Ecto neural progenitor cell (in vitro differentiated cells): ENCODE data around the gene FN1.
A peak's percentile ranks its signal among the peaks of the same experiment; 100 is the strongest.

Source experiments
- DNase-seq: peaks from one replicate; pipeline ENCODE4 v3.0.0-alpha.2; 2018; ENCODE audit warnings: low spot score

The FN1 gene

DNA sequence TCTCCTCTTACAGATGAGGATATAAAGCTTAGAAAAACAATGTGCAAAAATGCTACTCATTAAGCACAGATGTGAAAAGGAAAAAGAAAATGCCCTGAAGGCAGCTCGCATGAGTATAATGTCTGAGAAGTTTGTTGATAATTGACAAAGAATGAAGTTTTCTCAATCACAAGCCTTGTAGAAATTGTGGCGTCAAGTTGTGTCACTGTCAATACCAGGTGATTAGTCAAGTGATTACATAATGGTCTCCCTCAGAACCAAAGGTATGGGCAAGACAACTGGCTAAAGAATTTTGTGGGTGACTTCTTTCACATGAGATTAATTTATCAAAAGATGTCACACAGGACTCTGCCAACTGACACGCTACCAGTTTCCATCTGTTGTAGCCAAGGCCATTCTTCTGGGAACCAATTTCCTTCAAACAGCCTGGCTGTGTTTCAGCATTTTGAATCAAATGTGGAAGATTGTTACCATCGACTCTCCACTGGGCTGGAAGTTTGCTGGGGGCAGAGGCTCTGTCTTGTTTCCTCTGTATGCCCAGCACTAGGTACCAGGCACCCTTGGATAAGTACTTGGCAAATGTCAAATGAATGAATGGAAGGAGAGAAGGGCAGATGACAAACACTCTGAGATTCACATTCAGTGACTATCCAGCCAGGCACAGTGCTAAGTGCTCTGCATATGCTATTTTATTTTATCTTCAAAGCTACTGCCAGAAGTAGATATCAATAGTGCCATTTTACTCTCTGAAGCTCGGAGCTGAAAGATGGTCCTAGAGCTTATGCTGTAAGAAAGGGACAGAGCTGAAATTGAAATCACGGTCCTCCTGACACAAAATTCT, 5.9 kb upstream of the FN1 start:
- no peak for DNase-seq

DNA sequence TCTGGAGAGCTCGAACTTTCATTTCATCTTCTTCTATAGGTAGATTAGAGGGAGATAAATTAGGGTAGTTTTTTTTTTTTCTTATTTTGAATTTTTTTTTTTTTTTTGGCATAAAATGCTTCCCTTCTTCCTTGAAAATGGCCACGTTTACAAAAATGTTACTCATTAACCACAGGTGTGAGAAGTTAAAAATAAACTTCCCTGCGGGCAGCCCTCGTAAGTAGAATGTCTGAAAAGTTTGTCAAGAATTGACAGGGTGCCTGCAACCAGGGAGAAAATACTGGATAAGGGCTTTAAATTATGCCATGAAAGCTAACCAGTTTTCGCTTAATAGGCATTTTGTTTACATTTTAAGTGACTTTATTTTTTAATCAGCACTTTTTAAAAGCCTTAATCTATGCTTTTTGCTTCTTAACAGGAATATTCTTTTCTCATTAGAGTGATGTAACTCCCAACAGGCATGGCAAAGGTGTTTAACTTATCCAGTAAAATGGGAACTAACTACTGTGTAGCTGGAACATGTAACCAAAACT, 4.2 kb upstream of the FN1 start:
- no peak for DNase-seq

DNA sequence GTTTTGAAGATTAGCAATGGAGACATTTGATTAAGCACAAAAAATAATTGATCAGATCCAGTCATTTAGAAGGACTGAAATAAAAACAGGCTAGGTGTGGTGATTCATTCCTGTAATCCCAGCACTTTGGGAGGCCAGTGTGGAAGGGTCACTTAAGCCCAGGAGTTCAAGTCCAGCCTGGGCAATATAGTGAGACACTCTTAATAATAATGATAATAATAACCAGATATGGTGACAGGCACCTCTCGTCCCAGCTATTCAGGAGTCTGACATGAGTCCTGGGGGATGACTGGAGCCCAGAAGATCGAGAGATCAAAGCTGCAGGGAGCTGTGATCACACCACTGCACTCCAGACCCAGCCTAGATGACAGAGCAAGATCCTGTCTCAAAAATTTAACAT, 3.5 kb upstream of the FN1 start:
- DNase-seq, result no peak

DNA sequence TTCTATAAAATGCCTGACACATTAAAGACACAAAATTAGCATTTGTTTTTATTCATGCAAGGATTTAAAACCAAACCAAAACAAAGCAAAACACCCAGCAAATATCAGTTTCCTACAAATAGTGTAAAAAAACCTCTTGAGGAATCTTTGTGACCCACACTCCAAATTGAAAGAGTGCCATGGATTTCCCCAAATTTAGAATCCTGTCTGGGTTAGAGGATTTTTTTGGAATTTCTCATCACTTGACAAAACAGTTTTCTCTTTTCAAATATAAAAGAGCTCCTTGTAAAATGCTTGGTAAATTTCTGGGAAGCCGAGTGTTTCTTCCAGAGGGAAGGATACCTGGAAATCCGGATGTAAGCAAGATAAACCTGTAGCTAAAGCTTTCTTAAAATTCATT, 1.7 kb upstream of the FN1 start:
- no peak for DNase-seq

DNA sequence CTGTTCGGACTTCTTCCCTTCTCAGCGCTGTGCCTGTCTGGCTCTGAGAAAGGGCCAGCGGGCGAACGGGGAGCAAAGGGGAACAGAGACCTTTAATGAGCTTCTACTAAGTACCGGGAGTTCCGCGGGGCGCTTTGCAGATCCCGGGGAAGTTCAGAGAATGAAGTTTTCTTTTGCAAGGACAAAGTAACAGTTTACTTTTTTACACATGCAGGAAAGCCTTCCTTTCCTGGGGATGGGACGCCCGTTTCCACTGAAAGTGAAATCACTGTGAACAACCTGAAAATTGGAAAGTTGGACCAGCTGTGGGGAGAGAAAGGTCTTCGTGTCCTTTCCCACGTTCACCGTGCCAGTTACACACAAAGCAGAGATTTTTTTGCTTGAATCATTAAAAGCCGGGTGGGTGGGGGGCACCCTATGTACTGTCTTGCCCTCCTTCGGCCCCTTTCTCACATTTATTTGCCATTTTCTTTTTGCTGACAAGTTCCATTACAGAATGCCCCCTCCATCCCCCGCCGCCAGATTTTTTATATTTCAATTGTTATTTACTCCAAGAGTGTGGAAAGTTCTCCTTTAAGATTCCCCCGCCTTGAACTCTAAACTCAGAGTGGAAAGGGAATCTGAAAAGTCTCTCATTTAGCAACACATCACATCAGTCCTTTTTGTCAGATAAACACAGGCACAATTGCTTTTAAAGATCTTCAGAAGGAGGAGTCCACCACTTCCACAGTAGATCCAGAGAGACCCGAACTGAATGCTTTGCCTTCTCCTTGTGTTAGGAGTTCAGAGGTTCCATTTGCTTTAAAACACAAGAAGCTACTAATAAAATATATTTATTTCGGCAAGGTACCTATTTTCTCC, 1.1 kb upstream of the FN1 start:
- DNase-seq, result peak; percentile 62

DNA sequence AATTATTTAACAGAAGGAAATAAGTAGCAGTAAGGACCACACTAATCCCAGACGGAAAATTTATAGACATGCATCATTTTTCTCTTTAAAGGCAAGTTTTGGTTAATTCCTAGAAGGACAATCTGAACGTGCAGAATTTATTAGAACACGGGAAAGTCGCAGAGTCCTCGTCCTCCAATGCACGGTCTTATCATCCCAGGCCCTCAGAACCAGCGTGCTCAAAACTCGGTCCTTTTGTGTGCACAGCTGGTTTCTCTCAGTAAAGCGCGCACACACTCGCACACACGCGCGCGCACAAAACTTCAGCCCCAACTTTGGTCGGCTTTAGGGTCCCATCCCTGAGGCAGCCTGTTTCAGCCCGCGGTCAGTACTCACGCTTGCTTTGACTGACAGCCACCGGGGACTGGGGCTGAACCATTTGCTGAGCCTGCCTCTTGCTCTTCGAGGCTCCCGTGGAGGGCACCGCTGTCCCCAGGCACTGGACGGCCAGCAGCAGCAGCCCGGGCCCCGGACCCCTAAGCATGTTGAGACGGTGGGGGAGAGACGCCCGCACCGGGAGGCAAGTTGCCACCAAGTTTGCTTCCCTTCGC, 493 bp downstream of the FN1 start:
- peak; percentile 82 for DNase-seq

DNA sequence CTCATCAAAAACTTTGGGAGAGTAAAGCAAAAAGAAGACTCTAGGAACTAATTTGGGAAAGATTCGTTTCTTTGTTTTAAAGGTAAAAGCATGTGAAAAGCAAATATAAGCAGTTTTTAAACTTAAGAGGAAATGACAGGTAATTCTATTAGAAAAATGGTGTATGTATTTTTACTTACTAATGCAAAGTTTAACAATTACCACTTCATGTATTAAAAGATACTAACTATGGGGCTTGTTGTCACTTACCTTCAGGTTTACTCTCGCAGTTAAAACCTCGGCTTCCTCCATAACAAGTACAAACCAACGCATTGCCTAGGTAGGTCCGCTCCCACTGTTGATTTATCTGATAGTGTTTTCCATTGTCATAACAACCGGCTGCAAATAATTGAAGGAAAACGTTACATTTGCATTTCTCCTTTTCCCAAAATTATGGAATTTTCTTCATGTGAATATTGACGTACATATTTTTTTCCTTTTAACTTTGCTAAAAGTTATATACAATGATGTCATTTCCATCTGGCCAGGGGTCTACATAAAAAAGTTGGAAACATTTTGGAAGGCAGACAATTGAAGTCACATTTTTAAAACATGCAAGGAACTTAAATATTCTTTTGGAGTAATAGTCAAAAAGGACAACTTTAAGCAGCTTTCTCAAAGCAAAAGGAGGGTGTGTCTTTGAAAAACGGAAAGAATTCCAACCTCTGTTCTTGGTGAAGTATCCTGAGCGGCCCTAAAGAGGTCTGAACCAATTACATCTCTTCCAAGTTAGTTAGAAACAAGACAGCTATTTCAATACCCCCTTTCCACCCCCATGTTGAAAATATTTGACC, 1.2 kb downstream of the FN1 start:
- DNase-seq, result no peak

DNA sequence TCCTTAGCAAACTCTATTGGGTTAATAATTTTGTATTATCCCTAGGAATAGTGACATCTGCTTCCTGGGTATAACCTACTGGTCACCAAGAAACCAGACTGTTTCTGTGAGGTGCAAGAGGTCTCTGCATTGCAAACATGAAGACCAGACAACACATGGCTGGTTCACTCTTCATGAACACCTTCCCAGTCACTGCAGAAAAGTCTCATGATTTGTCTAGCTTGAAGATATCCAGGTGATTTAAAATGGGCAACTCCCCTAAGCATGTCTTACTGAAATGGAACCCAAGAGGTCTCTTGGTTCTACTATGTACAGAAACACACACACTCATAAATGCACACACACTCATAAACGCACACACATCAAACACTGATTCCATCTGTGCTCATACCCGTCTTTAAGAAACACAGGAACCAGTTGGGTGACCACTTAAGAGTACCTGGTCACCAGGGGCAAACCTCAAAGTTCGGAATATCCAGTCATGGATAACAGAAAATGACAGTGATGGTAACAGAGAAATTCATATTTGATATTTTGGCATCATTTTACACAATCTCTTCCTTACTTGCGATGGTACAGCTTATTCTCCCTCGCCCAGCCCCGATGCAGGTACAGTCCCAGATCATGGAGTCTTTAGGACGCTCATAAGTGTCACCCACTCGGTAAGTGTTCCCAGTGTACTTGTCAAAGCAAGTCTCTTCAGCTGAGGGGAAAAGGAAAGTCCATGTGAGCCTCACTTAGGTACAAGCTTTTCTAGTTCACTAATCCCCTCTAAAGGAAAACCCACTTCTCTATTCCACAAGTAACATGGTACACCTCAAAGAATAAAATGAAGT, 2.9 kb downstream of the FN1 start:
- DNase-seq, result no peak

DNA sequence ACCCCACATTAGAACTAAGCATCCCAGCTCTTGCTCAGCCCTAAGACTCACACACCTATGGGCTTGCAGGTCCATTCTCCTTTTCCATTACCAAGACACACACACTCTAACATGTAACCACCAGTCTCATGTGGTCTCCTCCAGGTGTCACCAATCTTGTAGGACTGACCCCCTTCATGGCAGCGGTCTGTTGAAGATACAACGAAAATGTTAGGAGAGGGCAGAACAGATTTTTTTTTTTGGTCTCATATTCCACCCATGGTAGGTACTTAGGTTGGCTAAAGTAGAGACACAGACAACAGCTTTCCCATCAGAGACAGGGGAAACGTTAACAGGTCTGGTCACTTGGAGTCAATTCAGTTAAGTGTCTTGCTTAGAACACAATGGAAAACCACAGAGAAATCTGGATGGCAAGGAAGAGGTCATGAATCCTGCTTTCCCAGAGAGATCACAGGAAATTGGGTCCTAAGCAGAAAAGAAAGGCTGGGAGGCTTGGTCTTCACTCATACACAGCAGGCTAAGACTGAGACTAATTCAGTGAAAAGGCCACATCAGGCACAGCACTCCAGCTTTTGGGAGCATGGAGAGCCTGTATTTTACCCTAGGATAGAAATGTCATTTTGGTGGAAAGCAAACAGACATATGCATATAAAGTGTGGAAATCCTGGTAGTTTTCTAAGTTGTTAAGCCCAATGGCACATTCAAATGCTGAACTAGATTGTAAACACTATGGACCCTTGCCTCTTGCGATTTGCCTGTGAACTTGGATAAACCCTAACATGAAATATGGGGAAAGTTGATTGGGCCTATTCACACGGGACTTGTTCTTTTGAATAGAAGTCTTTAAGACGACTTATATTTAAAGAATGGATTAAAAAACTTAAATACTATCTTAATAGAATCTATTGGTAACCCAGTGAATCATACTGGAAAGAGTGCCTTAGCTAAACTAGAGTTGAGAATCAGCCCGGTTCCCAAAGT, 3.8 kb downstream of the FN1 start:
- DNase-seq, result no peak

DNA sequence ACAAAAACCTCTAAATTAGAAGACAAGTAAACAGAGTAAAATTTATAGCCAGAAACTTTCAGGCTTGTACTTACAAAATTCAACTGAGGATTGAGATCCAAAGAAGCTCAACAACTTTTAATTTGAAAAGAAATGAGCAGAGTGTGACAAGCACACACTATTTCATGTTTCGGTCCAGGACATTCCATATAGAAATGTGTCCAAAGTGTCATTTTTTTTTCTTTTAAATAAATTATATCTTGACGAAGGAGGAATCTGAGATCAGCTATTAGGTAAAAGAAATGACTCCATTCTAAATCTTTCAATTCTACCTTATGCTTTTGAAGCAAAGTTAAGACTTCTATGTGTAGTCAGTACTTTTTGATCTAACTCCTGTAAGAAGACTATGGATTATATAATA, 4.6 kb downstream of the FN1 start:
- DNase-seq, result no peak

DNA sequence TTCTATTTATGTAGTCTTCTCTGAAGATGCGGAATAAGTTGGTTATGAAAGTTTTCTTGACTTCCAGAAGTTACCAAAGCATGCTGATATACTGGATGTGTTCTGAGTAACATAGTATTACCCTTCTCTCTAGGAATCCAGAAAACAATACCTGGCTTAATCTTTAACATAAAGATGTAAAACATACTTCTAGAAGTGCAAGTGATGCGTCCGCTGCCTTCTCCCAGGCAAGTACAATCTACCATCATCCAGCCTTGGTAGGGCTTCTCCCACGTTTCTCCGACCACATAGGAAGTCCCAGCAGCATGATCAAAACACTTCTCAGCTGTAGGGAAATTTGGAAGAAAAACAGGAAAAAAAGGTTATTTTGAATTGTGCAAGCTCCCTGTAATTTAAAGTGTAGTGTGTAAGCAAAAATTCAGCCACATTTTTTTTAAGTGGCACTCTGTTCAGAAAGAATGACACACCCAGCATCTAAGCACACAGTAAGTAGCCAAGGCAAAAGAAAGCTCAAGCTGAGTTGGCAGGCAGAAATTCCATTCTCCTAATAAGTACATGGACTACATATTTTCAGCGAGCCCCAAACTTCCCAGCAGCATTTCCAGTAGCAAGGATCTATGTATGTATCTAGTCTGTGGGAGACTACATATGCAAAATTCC, 5.2 kb downstream of the FN1 start:
- DNase-seq, result no peak

DNA sequence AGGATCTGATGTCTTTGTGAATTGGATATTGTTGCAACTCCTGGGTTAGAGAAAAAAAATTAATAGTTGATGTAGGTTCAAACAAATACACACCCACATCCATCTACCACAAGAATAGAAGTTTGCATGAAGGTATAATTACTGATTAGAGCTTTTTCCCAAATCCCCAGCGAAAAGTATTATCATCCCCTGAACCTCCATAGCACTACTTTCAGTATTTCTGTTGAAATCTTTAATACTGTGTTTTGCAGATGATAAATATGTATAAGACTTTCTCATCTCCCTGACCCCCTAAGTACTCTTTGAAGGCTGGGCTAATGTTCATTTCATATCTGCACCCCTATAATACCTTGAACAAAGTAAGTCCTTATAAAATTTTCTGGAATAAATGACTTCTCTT, 6.4 kb downstream of the FN1 start:
- DNase-seq, result no peak

DNA sequence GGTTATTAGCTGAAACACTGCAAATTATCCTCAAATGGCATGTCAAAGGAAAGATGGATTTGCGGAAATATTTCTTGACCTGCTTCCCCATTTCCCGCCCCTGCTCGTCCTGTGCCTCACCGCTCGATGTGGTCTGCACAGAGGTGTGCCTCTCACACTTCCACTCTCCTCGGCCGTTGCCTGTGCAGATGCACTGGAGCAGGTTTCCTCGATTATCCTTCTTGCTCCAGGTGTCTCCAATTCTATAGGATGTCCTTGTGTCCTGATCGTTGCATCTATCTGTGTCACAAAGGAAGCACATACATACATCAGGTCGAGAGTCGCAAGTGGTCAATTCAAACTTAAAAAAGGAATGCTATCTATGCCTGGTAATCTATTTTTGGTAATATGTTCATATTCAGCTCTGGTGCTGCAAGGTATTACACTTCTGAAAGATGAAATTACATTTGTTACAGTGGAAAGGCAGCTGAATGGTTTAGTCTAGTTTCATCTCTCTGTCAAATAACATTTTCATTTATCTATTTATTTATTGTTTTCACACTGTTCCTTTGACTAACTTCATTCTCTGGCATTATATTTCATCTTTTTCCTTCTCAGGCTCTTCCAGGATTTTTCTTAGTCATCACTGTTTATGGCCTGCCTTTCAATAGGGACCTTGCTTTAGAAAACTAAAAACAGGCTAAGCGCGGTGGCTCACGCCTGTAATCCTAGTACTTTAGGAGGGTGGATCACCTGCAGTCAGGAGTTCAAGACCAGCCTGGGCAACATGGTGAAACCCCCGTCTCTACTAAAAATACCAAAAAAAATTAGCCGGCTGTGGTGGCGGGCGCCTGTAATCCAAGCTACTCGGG, 7.6 kb downstream of the FN1 start:
- DNase-seq, result no peak

DNA sequence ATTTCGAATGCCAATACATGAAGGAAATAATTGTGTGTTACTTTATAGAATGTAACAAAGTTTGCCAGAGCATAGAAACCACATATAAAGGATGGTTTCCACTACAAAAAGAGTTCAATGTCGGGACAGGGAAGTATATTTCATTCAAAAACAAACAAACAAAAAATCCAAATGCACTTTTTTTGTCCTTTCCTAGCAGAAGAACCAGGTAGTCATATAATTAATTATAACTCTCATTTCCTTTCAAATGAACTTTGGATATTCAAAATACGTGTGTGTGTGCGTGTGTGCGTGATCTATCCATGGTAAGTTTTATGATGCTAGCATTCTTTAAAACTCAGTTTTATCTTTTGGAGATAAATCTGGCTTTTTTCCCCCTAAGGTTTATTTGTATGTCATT, 8.3 kb downstream of the FN1 start:
- no peak for DNase-seq

DNA sequence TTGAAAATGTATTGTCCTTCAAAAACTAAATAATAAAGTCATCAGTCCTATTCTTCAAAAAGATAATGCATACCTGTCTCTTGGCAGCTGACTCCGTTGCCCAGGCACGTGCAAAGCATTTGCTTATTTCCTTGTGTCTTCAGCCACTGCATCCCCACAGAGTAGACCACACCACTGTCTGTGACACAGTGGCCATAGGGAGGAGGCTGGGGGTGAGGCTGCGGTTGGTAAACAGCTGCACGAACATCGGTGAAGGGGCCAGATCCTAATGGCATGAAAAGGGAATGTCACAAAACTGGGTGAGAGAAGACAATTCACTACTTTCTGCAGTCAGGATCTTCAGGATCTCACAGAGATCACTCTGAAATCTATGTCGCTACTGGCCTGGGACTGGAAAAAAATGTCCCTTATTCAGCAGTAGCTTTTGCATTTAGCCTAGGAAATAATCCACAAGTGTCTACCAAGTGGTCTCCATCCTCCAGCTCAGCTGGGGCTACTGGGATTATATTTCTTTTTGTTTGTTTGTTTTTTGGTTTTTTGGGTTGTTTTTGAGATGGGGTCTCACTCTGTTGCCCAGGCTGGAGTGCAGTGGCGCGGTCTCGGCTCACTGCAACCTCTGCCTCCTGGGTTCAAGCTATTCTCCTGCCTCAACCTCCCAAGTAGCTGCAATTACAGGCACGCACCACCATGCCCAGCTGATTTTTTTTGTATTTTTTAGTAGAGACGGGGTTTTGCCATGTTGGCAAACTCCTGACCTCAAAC, 10.7 kb downstream of the FN1 start:
- no peak for DNase-seq

DNA sequence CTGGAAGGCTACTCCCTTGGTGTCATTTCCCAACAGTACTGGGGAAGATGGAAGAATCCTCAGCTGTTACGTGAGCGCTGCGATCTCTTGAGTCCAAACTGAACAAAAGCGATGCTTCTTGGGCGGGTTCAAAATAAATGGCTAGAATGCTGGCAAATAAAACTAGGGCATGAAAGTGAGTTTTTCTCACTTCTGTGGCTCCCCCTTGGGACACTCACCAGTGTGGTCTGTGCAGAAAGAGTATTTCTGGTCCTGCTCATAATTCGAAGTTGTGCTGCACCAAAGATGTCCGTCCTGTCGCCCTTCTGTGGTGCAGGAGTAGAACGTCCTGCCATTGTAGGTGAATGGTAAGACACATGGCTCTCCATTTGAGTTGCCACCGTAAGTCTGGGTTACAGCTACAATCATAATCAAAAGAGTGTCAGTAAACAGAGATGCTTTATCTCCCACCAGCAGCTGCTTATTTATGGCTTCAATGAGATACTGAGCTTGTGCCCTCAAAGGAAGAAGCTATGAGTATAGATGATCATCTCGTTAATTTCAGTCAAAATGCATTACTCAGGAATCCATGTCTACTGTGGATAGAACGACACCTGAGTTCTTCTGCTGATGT, 11.8 kb downstream of the FN1 start:
- DNase-seq, result no peak

DNA sequence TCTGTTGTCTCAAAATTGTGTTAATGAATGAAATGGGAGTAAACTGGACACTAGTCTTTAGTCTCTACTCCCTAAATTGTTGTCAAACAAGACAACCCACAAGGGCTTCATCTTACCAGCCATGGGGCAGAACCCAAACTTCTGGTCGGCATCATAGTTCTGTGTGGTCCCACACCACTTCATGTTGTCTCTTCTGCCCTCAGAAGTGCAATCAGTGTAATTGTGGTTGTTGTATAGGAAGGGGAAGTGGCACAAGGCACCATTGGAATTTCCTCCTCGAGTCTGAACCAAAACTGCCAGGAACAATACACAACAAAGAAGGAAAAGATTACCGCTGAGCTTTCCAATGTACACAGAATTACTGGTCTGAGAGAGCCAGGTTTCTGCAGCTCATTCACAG, 12.6 kb downstream of the FN1 start:
- DNase-seq, result no peak
